HEK293 (cell line): Measurements from ENCODE around the gene IFFO2.

Experiments used
- KLF7 ChIP-seq: fragments of 450-650 bp; formaldehyde crosslinking; IDR thresholded peaks from 2 replicates; pipeline ENCODE4 v1.5.1; 2016; ENCODE audit warnings: missing biosample characterization, missing genetic modification characterization, borderline replicate concordance
- KLF8 ChIP-seq: fragments of 450-650 bp; formaldehyde crosslinking; IDR thresholded peaks from 2 replicates; pipeline ENCODE4 v1.5.1; 2016; ENCODE audit warnings: missing biosample characterization, missing genetic modification characterization
- PRDM1 ChIP-seq: fragments of 450-650 bp; formaldehyde crosslinking; IDR thresholded peaks from 2 replicates; pipeline ENCODE4; 2016; ENCODE audit warnings: missing biosample characterization, missing genetic modification characterization
- TRIM28 ChIP-seq: IDR thresholded peaks from 2 replicates; pipeline ENCODE4 v1.6.1; 2011; ENCODE audit warnings: low read length, control low read depth, borderline replicate concordance
- WT1 ChIP-seq: fragments of 450-650 bp; formaldehyde crosslinking; IDR thresholded peaks from 2 replicates; pipeline ENCODE4 v1.5.1; 2016; ENCODE audit warnings: missing biosample characterization, missing genetic modification characterization
- YY2 ChIP-seq: fragments of 450-650 bp; formaldehyde crosslinking; IDR thresholded peaks from 2 replicates; pipeline ENCODE4 v1.5.1; 2016; ENCODE audit warnings: missing biosample characterization, missing genetic modification characterization
- ZBTB20 ChIP-seq: fragments of 450-650 bp; formaldehyde crosslinking; IDR thresholded peaks from 2 replicates; pipeline ENCODE4 v1.5.1; 2016; ENCODE audit warnings: missing biosample characterization, missing genetic modification characterization
- ZFHX2 ChIP-seq: fragments of 450-650 bp; formaldehyde crosslinking; conservative IDR thresholded peaks from 2 replicates; pipeline ENCODE4 v1.5.1; 2016; ENCODE audit warnings: missing biosample characterization, missing genetic modification characterization
- ZNF16 ChIP-seq: fragments of 450-650 bp; formaldehyde crosslinking; IDR thresholded peaks from 2 replicates; pipeline ENCODE4 v1.5.1; 2016; ENCODE audit warnings: low read depth, missing biosample characterization, missing genetic modification characterization
- ZNF169 ChIP-seq: fragments of 450-650 bp; formaldehyde crosslinking; IDR thresholded peaks from 2 replicates; pipeline ENCODE4 v1.5.1; 2016; ENCODE audit warnings: missing biosample characterization, missing genetic modification characterization
- ZNF211 ChIP-seq: fragments of 450-650 bp; formaldehyde crosslinking; IDR thresholded peaks from 2 replicates; pipeline ENCODE4 v1.5.1; 2016; ENCODE audit warnings: low read depth, missing biosample characterization, missing genetic modification characterization
- ZNF239 ChIP-seq: fragments of 450-650 bp; formaldehyde crosslinking; IDR thresholded peaks from 2 replicates; pipeline ENCODE4 v1.5.1; 2016; ENCODE audit warnings: missing biosample characterization, missing genetic modification characterization
- ZNF311 ChIP-seq: fragments of 450-650 bp; formaldehyde crosslinking; IDR thresholded peaks from 2 replicates; pipeline ENCODE4 v1.5.1; 2017; ENCODE audit warnings: missing biosample characterization, missing genetic modification characterization, borderline replicate concordance
- ZNF341 ChIP-seq: fragments of 450-650 bp; formaldehyde crosslinking; IDR thresholded peaks from 2 replicates; pipeline ENCODE4; 2016; ENCODE audit warnings: low read depth, missing biosample characterization, missing genetic modification characterization
- ZNF366 ChIP-seq: fragments of 450-650 bp; formaldehyde crosslinking; conservative IDR thresholded peaks from 2 replicates; pipeline ENCODE4 v1.5.1; 2016; ENCODE audit warnings: missing biosample characterization, missing genetic modification characterization
- ZNF37A ChIP-seq: fragments of 450-650 bp; IDR thresholded peaks from 2 replicates; pipeline ENCODE4 v1.5.1; 2018; ENCODE audit warnings: missing biosample characterization, missing genetic modification characterization
- ZNF473 ChIP-seq: fragments of 450-650 bp; formaldehyde crosslinking; IDR thresholded peaks from 2 replicates; pipeline ENCODE4 v1.5.1; 2017; ENCODE audit warnings: missing biosample characterization, missing genetic modification characterization
- ZNF501 ChIP-seq: fragments of 450-650 bp; formaldehyde crosslinking; IDR thresholded peaks from 2 replicates; pipeline ENCODE4 v1.5.1; 2016; ENCODE audit warnings: missing biosample characterization, missing genetic modification characterization
- ZNF514 ChIP-seq: fragments of 450-650 bp; formaldehyde crosslinking; IDR thresholded peaks from 2 replicates; pipeline ENCODE4 v1.5.1; 2016; ENCODE audit warnings: missing biosample characterization, missing genetic modification characterization
- ZNF561 ChIP-seq: fragments of 450-650 bp; IDR thresholded peaks from 2 replicates; pipeline ENCODE4 v1.5.1; 2018; ENCODE audit warnings: missing biosample characterization, missing genetic modification characterization, borderline replicate concordance
- ZNF600 ChIP-seq: fragments of 450-650 bp; formaldehyde crosslinking; IDR thresholded peaks from 2 replicates; pipeline ENCODE4 v1.5.1; 2016; ENCODE audit warnings: missing biosample characterization, missing genetic modification characterization
- ZNF624 ChIP-seq: fragments of 450-650 bp; formaldehyde crosslinking; IDR thresholded peaks from 2 replicates; pipeline ENCODE4 v1.5.1; 2017; ENCODE audit warnings: missing biosample characterization, missing genetic modification characterization
- ZNF626 ChIP-seq: fragments of 450-650 bp; sonication (Bioruptor Pico); formaldehyde crosslinking; IDR thresholded peaks from 2 replicates; pipeline ENCODE4 v1.5.1; 2018; ENCODE audit warnings: missing biosample characterization, missing genetic modification characterization, inconsistent platforms
- ZNF654 ChIP-seq: fragments of 450-650 bp; formaldehyde crosslinking; IDR thresholded peaks from 2 replicates; pipeline ENCODE4 v1.5.1; 2016; ENCODE audit warnings: low read depth, missing biosample characterization, missing genetic modification characterization
- ZNF76 ChIP-seq: fragments of 450-650 bp; formaldehyde crosslinking; IDR thresholded peaks from 2 replicates; pipeline ENCODE4; 2016; ENCODE audit warnings: low read depth, missing biosample characterization, missing genetic modification characterization, borderline replicate concordance
- ZSCAN30 ChIP-seq: fragments of 450-650 bp; IDR thresholded peaks from 2 replicates; pipeline ENCODE4 v1.5.1; 2018; ENCODE audit warnings: missing biosample characterization, mild to moderate bottlenecking, missing genetic modification characterization, moderate library complexity
- TF ChIP-seq, protein P1 (sequence below): fragments of 450-650 bp; IDR thresholded peaks from 2 replicates; pipeline ENCODE4 v1.5.1; 2018; ENCODE audit warnings: missing biosample characterization, missing genetic modification characterization
- TF ChIP-seq, protein P2 (sequence below): fragments of 450-650 bp; formaldehyde crosslinking; IDR thresholded peaks from 2 replicates; pipeline ENCODE4 v1.5.1; 2016; ENCODE audit warnings: missing biosample characterization, missing genetic modification characterization
- TF ChIP-seq, protein P3 (sequence below): fragments of 450-650 bp; formaldehyde crosslinking; IDR thresholded peaks from 2 replicates; pipeline ENCODE4 v1.5.1; 2016; ENCODE audit warnings: missing biosample characterization, missing genetic modification characterization
- TF ChIP-seq, protein P4 (sequence below): fragments of 450-650 bp; formaldehyde crosslinking; IDR thresholded peaks from 2 replicates; pipeline ENCODE4 v1.5.1; 2016; ENCODE audit warnings: missing biosample characterization, missing genetic modification characterization
- TF ChIP-seq, protein P5 (sequence below): fragments of 450-650 bp; formaldehyde crosslinking; IDR thresholded peaks from 2 replicates; pipeline ENCODE4 v1.5.1; 2017; ENCODE audit warnings: missing biosample characterization, missing genetic modification characterization
- TF ChIP-seq, protein P6 (sequence below): fragments of 450-650 bp; formaldehyde crosslinking; IDR thresholded peaks from 2 replicates; pipeline ENCODE4 v1.5.1; 2016; ENCODE audit warnings: missing biosample characterization, missing genetic modification characterization

The IFFO2 gene

DNA sequence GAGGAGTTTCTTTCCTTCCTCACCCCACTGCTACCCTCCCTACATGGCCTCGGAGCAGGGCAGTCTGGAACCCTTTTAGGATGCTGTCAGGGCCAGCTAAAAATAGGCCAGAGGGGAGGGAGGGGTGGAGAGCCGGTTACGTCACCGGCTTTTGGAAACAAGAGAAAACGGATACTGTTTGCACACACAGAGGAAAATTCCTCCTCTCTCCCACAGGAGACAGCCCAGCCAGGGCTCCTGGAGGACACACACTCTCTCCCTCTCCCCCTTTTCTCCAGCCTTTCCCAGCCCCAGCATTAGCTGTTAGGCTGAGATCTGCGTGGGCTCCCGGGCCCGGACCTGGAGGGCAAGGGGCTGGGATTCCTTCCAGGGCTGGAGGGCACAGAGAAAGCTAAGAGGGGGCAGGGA lies 34.2 kb downstream of the IFFO2 start (continued):
- TF ChIP-seq ZNF16 (no peak), YY2 (tag by site-specific recombination) (no peak), ZNF341 (tag by site-specific recombination) (peak; percentile 92), ZNF169 (tag by site-specific recombination) (no peak), ZNF600 (tag by site-specific recombination) (peak; percentile 82), TRIM28 (peak; percentile 83; the same call in 1 of the 2 replicates), ZFHX2 (tag by site-specific recombination) (peak; percentile 35; the same call in 1 of the 2 replicates), ZNF501 (tag by site-specific recombination) (no peak), ZSCAN30 (tag by site-specific recombination) (peak; percentile 36; the same call in 1 of the 2 replicates), KLF7 (tag by site-specific recombination) (no peak), ZNF211 (tag by site-specific recombination) (no peak), ZNF626 (tag by site-specific recombination) (no peak), ZNF654 (tag by site-specific recombination) (no peak), ZNF37A (tag by site-specific recombination) (no peak), WT1 (peak; percentile 41; the same call in 1 of the 2 replicates), ZNF473 (no peak), ZNF561 (0 out of 2 replicates have a peak, but pooled peaks have one; percentile 22), ZNF624 (no peak), ZBTB20 (tag by site-specific recombination) (peak; percentile 50; the same call in 1 of the 2 replicates), KLF8 (tag by site-specific recombination) (0 out of 2 replicates have a peak, but pooled peaks have one; percentile 33), PRDM1 (peak; percentile 96), ZNF239 (no peak), ZNF76 (tag by site-specific recombination) (no peak), ZNF514 (tag by site-specific recombination) (no peak), ZNF366 (tag by site-specific recombination) (peak; percentile 91), ZNF311 (tag by site-specific recombination) (no peak)
- TF ChIP-seq, protein P1, sequence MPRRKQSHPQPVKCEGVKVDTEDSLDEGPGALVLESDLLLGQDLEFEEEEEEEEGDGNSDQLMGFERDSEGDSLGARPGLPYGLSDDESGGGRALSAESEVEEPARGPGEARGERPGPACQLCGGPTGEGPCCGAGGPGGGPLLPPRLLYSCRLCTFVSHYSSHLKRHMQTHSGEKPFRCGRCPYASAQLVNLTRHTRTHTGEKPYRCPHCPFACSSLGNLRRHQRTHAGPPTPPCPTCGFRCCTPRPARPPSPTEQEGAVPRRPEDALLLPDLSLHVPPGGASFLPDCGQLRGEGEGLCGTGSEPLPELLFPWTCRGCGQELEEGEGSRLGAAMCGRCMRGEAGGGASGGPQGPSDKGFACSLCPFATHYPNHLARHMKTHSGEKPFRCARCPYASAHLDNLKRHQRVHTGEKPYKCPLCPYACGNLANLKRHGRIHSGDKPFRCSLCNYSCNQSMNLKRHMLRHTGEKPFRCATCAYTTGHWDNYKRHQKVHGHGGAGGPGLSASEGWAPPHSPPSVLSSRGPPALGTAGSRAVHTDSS, result no peak
- TF ChIP-seq, protein P2, sequence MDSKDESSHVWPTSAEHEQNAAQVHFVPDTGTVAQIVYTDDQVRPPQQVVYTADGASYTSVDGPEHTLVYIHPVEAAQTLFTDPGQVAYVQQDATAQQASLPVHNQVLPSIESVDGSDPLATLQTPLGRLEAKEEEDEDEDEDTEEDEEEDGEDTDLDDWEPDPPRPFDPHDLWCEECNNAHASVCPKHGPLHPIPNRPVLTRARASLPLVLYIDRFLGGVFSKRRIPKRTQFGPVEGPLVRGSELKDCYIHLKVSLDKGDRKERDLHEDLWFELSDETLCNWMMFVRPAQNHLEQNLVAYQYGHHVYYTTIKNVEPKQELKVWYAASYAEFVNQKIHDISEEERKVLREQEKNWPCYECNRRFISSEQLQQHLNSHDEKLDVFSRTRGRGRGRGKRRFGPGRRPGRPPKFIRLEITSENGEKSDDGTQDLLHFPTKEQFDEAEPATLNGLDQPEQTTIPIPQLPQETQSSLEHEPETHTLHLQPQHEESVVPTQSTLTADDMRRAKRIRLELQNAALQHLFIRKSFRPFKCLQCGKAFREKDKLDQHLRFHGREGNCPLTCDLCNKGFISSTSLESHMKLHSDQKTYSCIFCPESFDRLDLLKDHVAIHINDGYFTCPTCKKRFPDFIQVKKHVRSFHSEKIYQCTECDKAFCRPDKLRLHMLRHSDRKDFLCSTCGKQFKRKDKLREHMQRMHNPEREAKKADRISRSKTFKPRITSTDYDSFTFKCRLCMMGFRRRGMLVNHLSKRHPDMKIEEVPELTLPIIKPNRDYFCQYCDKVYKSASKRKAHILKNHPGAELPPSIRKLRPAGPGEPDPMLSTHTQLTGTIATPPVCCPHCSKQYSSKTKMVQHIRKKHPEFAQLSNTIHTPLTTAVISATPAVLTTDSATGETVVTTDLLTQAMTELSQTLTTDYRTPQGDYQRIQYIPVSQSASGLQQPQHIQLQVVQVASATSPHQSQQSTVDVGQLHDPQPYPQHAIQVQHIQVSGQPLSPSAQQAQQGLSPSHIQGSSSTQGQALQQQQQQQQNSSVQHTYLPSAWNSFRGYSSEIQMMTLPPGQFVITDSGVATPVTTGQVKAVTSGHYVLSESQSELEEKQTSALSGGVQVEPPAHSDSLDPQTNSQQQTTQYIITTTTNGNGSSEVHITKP (tag by site-specific recombination), result peak; percentile 87
- TF ChIP-seq, protein P3, sequence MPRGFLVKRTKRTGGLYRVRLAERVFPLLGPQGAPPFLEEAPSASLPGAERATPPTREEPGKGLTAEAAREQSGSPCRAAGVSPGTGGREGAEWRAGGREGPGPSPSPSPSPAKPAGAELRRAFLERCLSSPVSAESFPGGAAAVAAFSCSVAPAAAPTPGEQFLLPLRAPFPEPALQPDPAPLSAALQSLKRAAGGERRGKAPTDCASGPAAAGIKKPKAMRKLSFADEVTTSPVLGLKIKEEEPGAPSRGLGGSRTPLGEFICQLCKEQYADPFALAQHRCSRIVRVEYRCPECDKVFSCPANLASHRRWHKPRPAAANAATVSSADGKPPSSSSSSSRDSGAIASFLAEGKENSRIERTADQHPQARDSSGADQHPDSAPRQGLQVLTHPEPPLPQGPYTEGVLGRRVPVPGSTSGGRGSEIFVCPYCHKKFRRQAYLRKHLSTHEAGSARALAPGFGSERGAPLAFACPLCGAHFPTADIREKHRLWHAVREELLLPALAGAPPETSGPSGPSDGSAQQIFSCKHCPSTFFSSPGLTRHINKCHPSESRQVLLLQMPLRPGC (tag by site-specific recombination), result no peak
- TF ChIP-seq, protein P4, sequence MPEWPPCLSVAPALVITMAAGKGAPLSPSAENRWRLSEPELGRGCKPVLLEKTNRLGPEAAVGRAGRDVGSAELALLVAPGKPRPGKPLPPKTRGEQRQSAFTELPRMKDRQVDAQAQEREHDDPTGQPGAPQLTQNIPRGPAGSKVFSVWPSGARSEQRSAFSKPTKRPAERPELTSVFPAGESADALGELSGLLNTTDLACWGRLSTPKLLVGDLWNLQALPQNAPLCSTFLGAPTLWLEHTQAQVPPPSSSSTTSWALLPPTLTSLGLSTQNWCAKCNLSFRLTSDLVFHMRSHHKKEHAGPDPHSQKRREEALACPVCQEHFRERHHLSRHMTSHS (tag by site-specific recombination), result no peak
- TF ChIP-seq, protein P5, sequence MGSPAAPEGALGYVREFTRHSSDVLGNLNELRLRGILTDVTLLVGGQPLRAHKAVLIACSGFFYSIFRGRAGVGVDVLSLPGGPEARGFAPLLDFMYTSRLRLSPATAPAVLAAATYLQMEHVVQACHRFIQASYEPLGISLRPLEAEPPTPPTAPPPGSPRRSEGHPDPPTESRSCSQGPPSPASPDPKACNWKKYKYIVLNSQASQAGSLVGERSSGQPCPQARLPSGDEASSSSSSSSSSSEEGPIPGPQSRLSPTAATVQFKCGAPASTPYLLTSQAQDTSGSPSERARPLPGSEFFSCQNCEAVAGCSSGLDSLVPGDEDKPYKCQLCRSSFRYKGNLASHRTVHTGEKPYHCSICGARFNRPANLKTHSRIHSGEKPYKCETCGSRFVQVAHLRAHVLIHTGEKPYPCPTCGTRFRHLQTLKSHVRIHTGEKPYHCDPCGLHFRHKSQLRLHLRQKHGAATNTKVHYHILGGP (tag by site-specific recombination), result no peak
- TF ChIP-seq, protein P6, sequence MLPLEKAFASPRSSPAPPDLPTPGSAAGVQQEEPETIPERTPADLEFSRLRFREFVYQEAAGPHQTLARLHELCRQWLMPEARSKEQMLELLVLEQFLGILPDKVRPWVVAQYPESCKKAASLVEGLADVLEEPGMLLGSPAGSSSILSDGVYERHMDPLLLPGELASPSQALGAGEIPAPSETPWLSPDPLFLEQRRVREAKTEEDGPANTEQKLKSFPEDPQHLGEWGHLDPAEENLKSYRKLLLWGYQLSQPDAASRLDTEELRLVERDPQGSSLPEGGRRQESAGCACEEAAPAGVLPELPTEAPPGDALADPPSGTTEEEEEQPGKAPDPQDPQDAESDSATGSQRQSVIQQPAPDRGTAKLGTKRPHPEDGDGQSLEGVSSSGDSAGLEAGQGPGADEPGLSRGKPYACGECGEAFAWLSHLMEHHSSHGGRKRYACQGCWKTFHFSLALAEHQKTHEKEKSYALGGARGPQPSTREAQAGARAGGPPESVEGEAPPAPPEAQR (tag by site-specific recombination), result no peak
